ENCODE results near the gene ATP8B1.

- TF ChIP-seq EZH2phosphoT487 (IDR thresholded peaks at IDR 0.05) (no peak), CTCF (IDR thresholded peaks at IDR 0.05) (no peak)
Measured at GRCh38 chr18:57807336-57808117, 4.4 kb upstream of the ATP8B1 start.
